ENCODE data around the gene LRRTM3.

LRRTM3 gene

DNA sequence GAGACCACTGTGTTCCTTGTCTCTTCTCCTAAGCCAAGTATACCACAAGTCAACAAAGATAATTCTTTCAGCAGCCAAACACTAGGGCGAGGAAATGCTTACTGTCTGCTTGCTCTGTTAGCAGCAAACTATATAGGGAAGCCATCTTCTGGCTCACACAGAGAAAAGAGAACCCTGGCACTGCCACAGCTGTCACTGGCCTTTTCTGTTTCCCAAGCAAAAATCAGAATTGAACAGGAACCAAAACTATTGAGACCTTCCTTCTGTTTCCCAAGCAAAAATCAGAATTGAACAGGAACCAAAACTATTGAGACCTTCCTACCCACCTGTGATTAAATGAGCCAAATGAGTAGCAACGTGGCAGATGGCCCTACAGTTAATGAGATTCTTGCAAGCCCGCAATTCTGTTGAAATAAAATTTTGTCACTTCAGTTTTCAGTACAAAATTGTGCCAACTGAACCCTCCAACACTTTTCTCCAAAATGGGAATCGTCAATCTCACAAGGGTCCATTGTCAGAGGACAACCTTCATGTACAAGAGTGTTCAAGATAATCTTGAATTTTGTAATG lies 54.5 kb downstream of the LRRTM3 start:
- H3K27me3 ChIP-seq (ENCODE audit: insufficient read depth, poor library complexity, severe bottlenecking), result peaks cover 4% of the 10 kb centered on the region
- no peak overlapping the region for H3K4me3 ChIP-seq (ENCODE audit: severe bottlenecking)
- no peaks in the 10 kb centered on the region for H3K9me3 ChIP-seq (ENCODE audit: severe bottlenecking)
- ATAC-seq (ENCODE audit: low read depth), result no peak
- no peak overlapping the region for H3K27ac ChIP-seq (ENCODE audit: poor library complexity, severe bottlenecking)
- no peaks in the 10 kb centered on the region for H3K36me3 ChIP-seq (ENCODE audit: low read depth)
- TF ChIP-seq, protein P1, sequence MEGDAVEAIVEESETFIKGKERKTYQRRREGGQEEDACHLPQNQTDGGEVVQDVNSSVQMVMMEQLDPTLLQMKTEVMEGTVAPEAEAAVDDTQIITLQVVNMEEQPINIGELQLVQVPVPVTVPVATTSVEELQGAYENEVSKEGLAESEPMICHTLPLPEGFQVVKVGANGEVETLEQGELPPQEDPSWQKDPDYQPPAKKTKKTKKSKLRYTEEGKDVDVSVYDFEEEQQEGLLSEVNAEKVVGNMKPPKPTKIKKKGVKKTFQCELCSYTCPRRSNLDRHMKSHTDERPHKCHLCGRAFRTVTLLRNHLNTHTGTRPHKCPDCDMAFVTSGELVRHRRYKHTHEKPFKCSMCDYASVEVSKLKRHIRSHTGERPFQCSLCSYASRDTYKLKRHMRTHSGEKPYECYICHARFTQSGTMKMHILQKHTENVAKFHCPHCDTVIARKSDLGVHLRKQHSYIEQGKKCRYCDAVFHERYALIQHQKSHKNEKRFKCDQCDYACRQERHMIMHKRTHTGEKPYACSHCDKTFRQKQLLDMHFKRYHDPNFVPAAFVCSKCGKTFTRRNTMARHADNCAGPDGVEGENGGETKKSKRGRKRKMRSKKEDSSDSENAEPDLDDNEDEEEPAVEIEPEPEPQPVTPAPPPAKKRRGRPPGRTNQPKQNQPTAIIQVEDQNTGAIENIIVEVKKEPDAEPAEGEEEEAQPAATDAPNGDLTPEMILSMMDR (IDR thresholded peaks at IDR 0.05; ENCODE audit: poor library complexity, severe bottlenecking), result no peak
- no peak for DNase-seq (ENCODE audit: low spot score)
- H3K4me1 ChIP-seq (ENCODE audit: insufficient read depth, poor library complexity, severe bottlenecking), result no peaks in the 10 kb centered on the region

- DNase-seq (ENCODE audit: low spot score), result no peak
- Histone ChIP-seq H3K27me3 (ENCODE audit: insufficient read depth, poor library complexity, severe bottlenecking) (peaks cover 4% of the 10 kb centered on the region), H3K9me3 (ENCODE audit: severe bottlenecking) (no peaks in the 10 kb centered on the region), H3K4me3 (ENCODE audit: severe bottlenecking) (no peak overlapping the region), H3K36me3 (ENCODE audit: low read depth) (no peaks in the 10 kb centered on the region), H3K27ac (ENCODE audit: poor library complexity, severe bottlenecking) (no peak overlapping the region), H3K4me1 (ENCODE audit: insufficient read depth, poor library complexity, severe bottlenecking) (no peaks in the 10 kb centered on the region)
- no peak for ATAC-seq (ENCODE audit: low read depth)
- TF ChIP-seq, protein P1 (IDR thresholded peaks at IDR 0.05; ENCODE audit: poor library complexity, severe bottlenecking), result no peak
Measured at GRCh38 chr10:66981361-66982052, 55.7 kb downstream of the LRRTM3 start.

DNA sequence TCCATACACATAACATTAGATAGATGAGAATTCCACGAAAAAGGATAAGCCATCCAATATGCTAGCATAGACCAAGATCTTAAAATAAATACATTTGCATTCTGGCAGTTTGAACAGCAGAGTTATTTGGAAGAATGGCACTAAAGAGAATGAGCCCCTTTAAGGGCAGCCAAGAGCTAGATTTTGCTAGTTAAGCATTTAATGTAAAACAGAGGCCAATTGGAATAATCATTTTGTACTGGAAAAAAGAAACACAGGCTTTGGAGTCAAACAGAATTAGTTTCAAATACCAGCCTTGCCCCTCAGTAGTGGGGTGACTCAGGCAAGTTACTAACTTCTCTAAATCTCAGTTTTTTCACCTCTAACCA lies 56.2 kb downstream of the LRRTM3 start:
- Histone ChIP-seq H3K9me3 (ENCODE audit: severe bottlenecking) (no peaks in the 10 kb centered on the region), H3K27ac (ENCODE audit: poor library complexity, severe bottlenecking) (no peak overlapping the region), H3K4me3 (ENCODE audit: severe bottlenecking) (no peak overlapping the region), H3K4me1 (ENCODE audit: insufficient read depth, poor library complexity, severe bottlenecking) (no peaks in the 10 kb centered on the region), H3K36me3 (ENCODE audit: low read depth) (no peaks in the 10 kb centered on the region), H3K27me3 (ENCODE audit: insufficient read depth, poor library complexity, severe bottlenecking) (peaks cover 4% of the 10 kb centered on the region)
- TF ChIP-seq, protein P1 (IDR thresholded peaks at IDR 0.05; ENCODE audit: poor library complexity, severe bottlenecking), result no peak
- ATAC-seq (ENCODE audit: low read depth), result no peak
- DNase-seq (ENCODE audit: low spot score), result no peak

GRCh38 chr10:66982792-66983474 lies 57.1 kb downstream of the LRRTM3 start:
- DNase-seq (ENCODE audit: low spot score) (no peak), ATAC-seq (ENCODE audit: low read depth) (no peak)
- Histone ChIP-seq H3K27me3 (ENCODE audit: insufficient read depth, poor library complexity, severe bottlenecking) (peaks cover 4% of the 10 kb centered on the region), H3K4me3 (ENCODE audit: severe bottlenecking) (no peak overlapping the region), H3K9me3 (ENCODE audit: severe bottlenecking) (no peaks in the 10 kb centered on the region), H3K27ac (ENCODE audit: poor library complexity, severe bottlenecking) (no peak overlapping the region), H3K4me1 (ENCODE audit: insufficient read depth, poor library complexity, severe bottlenecking) (no peaks in the 10 kb centered on the region), H3K36me3 (ENCODE audit: low read depth) (no peaks in the 10 kb centered on the region)
- TF ChIP-seq, protein P1 (IDR thresholded peaks at IDR 0.05; ENCODE audit: poor library complexity, severe bottlenecking), result no peak

DNA sequence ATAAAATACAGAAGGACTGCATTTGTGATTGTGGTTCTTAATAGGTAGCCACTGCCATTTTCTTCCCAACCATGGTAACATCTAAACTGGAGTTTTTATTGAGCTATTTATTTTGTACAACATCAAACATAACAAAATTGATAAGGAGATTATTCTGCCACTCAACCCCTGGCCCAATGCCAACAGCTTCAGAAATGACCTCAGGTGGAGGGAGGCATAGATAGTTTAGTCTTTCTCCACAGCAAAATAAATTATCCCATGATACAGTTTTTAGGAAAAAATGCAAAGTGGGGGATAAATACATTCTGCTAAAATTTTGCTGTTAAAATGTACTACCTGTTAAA lies 57.6 kb downstream of the LRRTM3 start:
- no peak for ATAC-seq (ENCODE audit: low read depth)
- Histone ChIP-seq H3K9me3 (ENCODE audit: severe bottlenecking) (no peaks in the 10 kb centered on the region), H3K36me3 (ENCODE audit: low read depth) (no peaks in the 10 kb centered on the region), H3K4me1 (ENCODE audit: insufficient read depth, poor library complexity, severe bottlenecking) (no peaks in the 10 kb centered on the region), H3K4me3 (ENCODE audit: severe bottlenecking) (no peak overlapping the region), H3K27ac (ENCODE audit: poor library complexity, severe bottlenecking) (no peak overlapping the region), H3K27me3 (ENCODE audit: insufficient read depth, poor library complexity, severe bottlenecking) (peaks cover 4% of the 10 kb centered on the region)
- TF ChIP-seq, protein P1 (IDR thresholded peaks at IDR 0.05; ENCODE audit: poor library complexity, severe bottlenecking), result no peak
- no peak for DNase-seq (ENCODE audit: low spot score)
